Glutamatergic neuron (in vitro differentiated cells): ENCODE results near the gene TSGA10. TPM values are rescaled to one million over a fixed set of nuclear protein-coding genes. Genes with fewer than 3 reads are reported as not detected.

Source experiments
- DNase-seq: peaks from one replicate; pipeline ENCODE4 v3.0.0; 2022
- H3K27ac Mint-ChIP-seq: one replicate; pipeline ENCODE4 v1.8.0; 2020; ENCODE audit warnings: mild to moderate bottlenecking, mixed read lengths, inconsistent platforms; ENCODE audit not compliant: unreplicated experiment
- H3K27me3 Mint-ChIP-seq: one replicate; pipeline ENCODE4 v1.8.0; 2020; ENCODE audit warnings: mild to moderate bottlenecking, moderate library complexity, mixed read lengths, inconsistent platforms; ENCODE audit not compliant: unreplicated experiment
- H3K36me3 Mint-ChIP-seq: one replicate; pipeline ENCODE4 v1.8.0; 2020; ENCODE audit warnings: mild to moderate bottlenecking, mixed read lengths, inconsistent platforms; ENCODE audit not compliant: unreplicated experiment
- H3K4me1 Mint-ChIP-seq: one replicate; pipeline ENCODE4 v1.8.0; 2020; ENCODE audit warnings: mild to moderate bottlenecking, low read depth, mixed read lengths, inconsistent platforms; ENCODE audit not compliant: unreplicated experiment
- H3K4me3 Mint-ChIP-seq: one replicate; pipeline ENCODE4 v1.8.0; 2020; ENCODE audit warnings: mild to moderate bottlenecking, mixed read lengths, inconsistent platforms; ENCODE audit not compliant: unreplicated experiment
- H3K9me3 Mint-ChIP-seq: one replicate; pipeline ENCODE4 v1.8.0; 2020; ENCODE audit warnings: mild to moderate bottlenecking, moderate library complexity, mixed read lengths, inconsistent platforms; ENCODE audit not compliant: unreplicated experiment
- CTCF ChIP-seq: fragments of 200-600 bp; sonication (generic); IDR thresholded peaks from one replicate; pipeline ENCODE4 v1.5.0; 2021; ENCODE audit not compliant: partially characterized antibody, unreplicated experiment
- total RNA-seq: library from RNA; stranded (reverse); fragmentation: NEBNext Ultra II Directional; extraction: Animal tissue kit (Norgen Biotek cat#: 25700); gene quantifications from one replicate; pipeline ENCODE4 v1.2.1, GENCODE V29; 2021; ENCODE audit not compliant: unreplicated experiment

TSGA10 gene
- total RNA-seq, 1 donor from 2014 or later: 3.8 TPM

GRCh38 chr2:99171377-99172140 is 16.8 kb upstream of the TSGA10 start:
- no peaks in the 10 kb centered on the region for H3K36me3 Mint-ChIP-seq
- no peak for DNase-seq
- no peak overlapping the region for H3K4me3 Mint-ChIP-seq
- TF ChIP-seq CTCF: no peak
- no peak overlapping the region for H3K27ac Mint-ChIP-seq
- H3K27me3 Mint-ChIP-seq: no peaks in the 10 kb centered on the region
- no peaks in the 10 kb centered on the region for H3K4me1 Mint-ChIP-seq
- H3K9me3 Mint-ChIP-seq: no peaks in the 10 kb centered on the region

- no peaks in the 10 kb centered on the region for H3K27me3 Mint-ChIP-seq
- H3K9me3 Mint-ChIP-seq: no peaks in the 10 kb centered on the region
- TF ChIP-seq CTCF: no peak
- no peak overlapping the region for H3K4me3 Mint-ChIP-seq
- no peak for DNase-seq
- no peaks in the 10 kb centered on the region for H3K36me3 Mint-ChIP-seq
- H3K27ac Mint-ChIP-seq: no peak overlapping the region
- H3K4me1 Mint-ChIP-seq: no peaks in the 10 kb centered on the region
Measured at GRCh38 chr2:99169534-99169933, 14.8 kb upstream of the TSGA10 start.

GRCh38 chr2:99166218-99166617 is 11.5 kb upstream of the TSGA10 start:
- H3K4me3 Mint-ChIP-seq: no peak overlapping the region
- H3K36me3 Mint-ChIP-seq: no peaks in the 10 kb centered on the region
- H3K27ac Mint-ChIP-seq: no peak overlapping the region
- H3K4me1 Mint-ChIP-seq: no peaks in the 10 kb centered on the region
- DNase-seq: no peak
- no peaks in the 10 kb centered on the region for H3K27me3 Mint-ChIP-seq
- no peak for TF ChIP-seq CTCF
- no peaks in the 10 kb centered on the region for H3K9me3 Mint-ChIP-seq

GRCh38 chr2:99159594-99159993 is 4.9 kb upstream of the TSGA10 start:
- TF ChIP-seq CTCF: no peak
- Mint-ChIP-seq H3K27me3 (peaks cover 1% of the 10 kb centered on the region), H3K4me3 (no peak overlapping the region), H3K9me3 (peaks cover 2% of the 10 kb centered on the region), H3K27ac (no peak overlapping the region), H3K36me3 (no peaks in the 10 kb centered on the region), H3K4me1 (peaks cover 3% of the 10 kb centered on the region)
- DNase-seq: no peak

- no peak for TF ChIP-seq CTCF
Measured at GRCh38 chr2:99158599-99158998, 3.9 kb upstream of the TSGA10 start.

More at GRCh38 chr2:99158599-99158998, 3.9 kb upstream of the TSGA10 start:
- H3K36me3 Mint-ChIP-seq: no peaks in the 10 kb centered on the region
- H3K27me3 Mint-ChIP-seq: peaks cover 1% of the 10 kb centered on the region
- no peak overlapping the region for H3K4me3 Mint-ChIP-seq
- peaks cover 2% of the 10 kb centered on the region for H3K9me3 Mint-ChIP-seq
- no peak for DNase-seq
- H3K4me1 Mint-ChIP-seq: peaks cover 3% of the 10 kb centered on the region
- no peak overlapping the region for H3K27ac Mint-ChIP-seq
